AG04450 (cell line): ENCODE measurements around the gene FN3K. TPM values are rescaled to one million over a fixed set of nuclear protein-coding genes. Genes with fewer than 3 reads are reported as not detected.

Experiments
- CTCF ChIA-PET: fragments of 300-600, 350-600 bp; formaldehyde crosslinking; extraction: SDS; loops from one replicate; lab custom pipeline; 2022; ENCODE audit warnings: antibody characterized with exemption, inconsistent platforms; lab: Charles Lee
- POLR2A ChIA-PET: fragments of 350-600 bp; formaldehyde crosslinking; extraction: SDS; loops from one replicate; lab custom pipeline; 2021; ENCODE audit warnings: antibody characterized with exemption, inconsistent platforms; lab: Yijun Ruan, JAX
- DNase-seq: peaks from one replicate; pipeline ENCODE4 v3.0.0-alpha.2; 2011; ENCODE audit warnings: low read depth, low spot score
- H3K27ac ChIP-seq: one replicate; pipeline ENCODE4 v1.5.1; 2012; ENCODE audit warnings: low read depth, low read length, control low read depth
- H3K27me3 ChIP-seq: one replicate; pipeline ENCODE4 v1.6.0; 2012; ENCODE audit warnings: low read length; ENCODE audit not compliant: control insufficient read depth, insufficient read depth
- H3K4me3 ChIP-seq: 2 replicates; pipeline ENCODE4 v1.5.1; 2011; ENCODE audit warnings: mild to moderate bottlenecking, low read depth, low read length, control low read depth
- H3K9me3 ChIP-seq: 2 replicates; pipeline ENCODE4 v1.5.1; 2012; ENCODE audit warnings: low read length; ENCODE audit not compliant: control insufficient read depth, insufficient read depth
- polyA plus RNA-seq: library from polyadenylated mRNA; depleted of rRNA; stranded (reverse); fragments of >200 nt; gene quantifications from 2 replicates; pipeline ENCODE4 v1.2.3, GENCODE V29; 2011
- TF ChIP-seq, protein P1 (sequence below): IDR thresholded peaks from 2 replicates; pipeline ENCODE4 v1.5.1; 2011; ENCODE audit warnings: low read depth, low read length, control low read depth, inconsistent platforms

Gene FN3K
- polyA plus RNA-seq, 1 experiment: 1.6 TPM

DNA sequence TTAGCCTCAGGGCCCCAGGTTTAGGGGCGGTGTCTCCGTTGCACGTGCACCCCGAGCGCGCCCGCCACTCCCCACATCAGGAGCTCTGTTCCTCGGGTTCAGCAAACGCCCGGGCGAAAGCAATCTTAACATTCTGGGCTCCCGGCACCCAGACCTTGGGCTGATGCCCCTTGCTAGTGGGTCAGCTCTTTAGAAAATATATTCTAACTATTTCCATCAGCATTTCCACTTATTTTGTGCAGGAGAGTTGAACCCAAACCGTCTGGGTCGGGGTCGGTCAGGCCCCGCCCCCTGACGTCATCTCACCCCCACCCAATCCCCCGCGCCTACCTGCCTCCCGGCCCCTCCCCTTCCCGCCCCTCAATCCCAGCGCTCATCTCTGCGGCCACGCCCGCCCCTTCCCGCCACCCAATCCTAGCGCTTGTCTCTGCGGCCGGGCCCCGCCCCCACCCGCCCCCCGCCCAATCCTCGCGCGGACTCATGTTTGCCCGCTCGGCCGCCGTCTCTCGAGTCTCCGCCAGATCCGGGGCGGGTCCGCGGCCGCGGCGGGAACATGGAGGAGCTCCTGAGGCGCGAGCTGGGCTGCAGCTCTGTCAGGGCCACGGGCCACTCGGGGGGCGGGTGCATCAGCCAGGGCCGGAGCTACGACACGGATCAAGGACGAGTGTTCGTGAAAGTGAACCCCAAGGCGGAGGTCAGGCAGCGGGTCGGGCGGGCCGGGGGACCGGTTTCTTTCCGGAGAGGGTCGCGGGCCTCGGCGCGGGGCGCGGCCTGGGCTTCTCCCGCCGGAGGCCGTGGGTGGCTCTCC lies 19.0 kb upstream of the FN3K start, which contains the start of gene FN3KRP:
TSS of gene FN3KRP (plus strand) at position 504 of the 808 bp plus-strand sequence. CDS start at position 554, 50 bp downstream.
- no peaks in the 10 kb centered on the region; the same call in 1 of the 2 replicates for H3K9me3 ChIP-seq
- no peaks in the 10 kb centered on the region for H3K27me3 ChIP-seq
- TF ChIP-seq, protein P1, sequence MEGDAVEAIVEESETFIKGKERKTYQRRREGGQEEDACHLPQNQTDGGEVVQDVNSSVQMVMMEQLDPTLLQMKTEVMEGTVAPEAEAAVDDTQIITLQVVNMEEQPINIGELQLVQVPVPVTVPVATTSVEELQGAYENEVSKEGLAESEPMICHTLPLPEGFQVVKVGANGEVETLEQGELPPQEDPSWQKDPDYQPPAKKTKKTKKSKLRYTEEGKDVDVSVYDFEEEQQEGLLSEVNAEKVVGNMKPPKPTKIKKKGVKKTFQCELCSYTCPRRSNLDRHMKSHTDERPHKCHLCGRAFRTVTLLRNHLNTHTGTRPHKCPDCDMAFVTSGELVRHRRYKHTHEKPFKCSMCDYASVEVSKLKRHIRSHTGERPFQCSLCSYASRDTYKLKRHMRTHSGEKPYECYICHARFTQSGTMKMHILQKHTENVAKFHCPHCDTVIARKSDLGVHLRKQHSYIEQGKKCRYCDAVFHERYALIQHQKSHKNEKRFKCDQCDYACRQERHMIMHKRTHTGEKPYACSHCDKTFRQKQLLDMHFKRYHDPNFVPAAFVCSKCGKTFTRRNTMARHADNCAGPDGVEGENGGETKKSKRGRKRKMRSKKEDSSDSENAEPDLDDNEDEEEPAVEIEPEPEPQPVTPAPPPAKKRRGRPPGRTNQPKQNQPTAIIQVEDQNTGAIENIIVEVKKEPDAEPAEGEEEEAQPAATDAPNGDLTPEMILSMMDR: no peak
- peak; percentile 51 for DNase-seq
- ChIA-PET CTCF (interaction anchor here (0.6 kb wide), 1 partner anchor 48 kb away, joined by 3 read pairs; no protein-coding TSS in a partner anchor), POLR2A (interaction anchor here (0.6 to 1.0 kb wide), 6 partner anchors 8 to 1946 kb away, joined by 3 to 10 read pairs (median 6); no protein-coding TSS in a partner anchor)
- peak within 1 kb of the TSS; percentile 80 for H3K4me3 ChIP-seq
- H3K27ac ChIP-seq: no peak within 1 kb of the TSS

DNA sequence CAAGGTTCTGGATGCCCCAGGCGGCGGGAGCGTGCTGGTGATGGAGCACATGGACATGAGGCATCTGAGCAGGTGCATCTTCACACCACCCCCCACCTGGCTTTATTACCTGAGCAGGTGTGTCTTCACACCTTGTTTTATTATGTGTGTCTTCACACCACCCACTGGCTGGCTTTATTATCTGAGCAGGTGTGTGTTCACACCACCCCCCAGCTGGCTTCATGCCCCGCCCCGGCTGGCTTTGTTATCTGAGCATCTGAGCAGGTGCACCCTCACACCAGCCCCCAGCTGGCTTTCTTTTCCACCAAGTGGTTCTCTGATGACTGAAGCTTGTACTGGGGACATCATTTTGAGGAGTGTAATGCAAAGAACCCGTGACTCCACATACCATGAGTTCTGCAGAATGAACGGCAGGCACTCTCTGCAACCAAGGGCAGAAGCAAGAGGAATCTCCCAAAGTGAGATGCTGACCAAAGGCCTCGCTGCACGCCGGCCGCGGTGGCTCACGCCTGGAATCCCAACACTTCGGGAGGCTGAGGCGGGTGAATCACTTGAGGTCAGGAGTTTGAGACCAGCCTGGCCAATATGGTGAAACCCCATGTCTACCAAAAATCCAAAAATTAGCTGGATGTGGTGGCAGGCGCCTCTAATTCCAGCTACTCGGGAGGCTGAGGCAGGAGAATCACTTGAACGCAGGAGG lies 16.3 kb upstream of the FN3K start:
- ChIA-PET CTCF (interaction anchor here (0.7 kb wide), 1 partner anchor 52 kb away, joined by 6 read pairs; no protein-coding TSS in a partner anchor), POLR2A (no interaction called here)
- Histone ChIP-seq H3K27ac (no peak overlapping the region), H3K9me3 (no peaks in the 10 kb centered on the region; the same call in 1 of the 2 replicates), H3K27me3 (no peaks in the 10 kb centered on the region), H3K4me3 (no peak overlapping the region)
- TF ChIP-seq, protein P1: no peak
- no peak for DNase-seq

DNA sequence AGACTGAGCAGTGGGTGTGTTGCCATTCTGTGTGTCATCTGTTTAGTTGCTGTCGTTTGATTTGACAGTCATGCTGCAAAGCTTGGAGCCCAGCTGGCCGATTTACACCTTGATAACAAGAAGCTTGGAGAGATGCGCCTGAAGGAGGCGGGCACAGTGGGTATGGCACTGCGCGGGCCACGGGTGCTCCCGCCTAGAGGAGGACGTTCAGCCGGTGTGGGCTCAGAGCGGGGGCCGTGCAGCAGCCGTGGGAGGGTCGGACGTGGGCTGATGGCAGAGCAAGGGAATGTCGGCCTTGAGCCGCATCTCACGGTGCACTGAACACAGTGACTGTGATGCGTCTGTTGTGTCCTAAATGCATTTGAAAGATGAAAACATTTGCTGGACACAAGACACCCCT lies 15.2 kb upstream of the FN3K start:
- Histone ChIP-seq H3K9me3 (no peaks in the 10 kb centered on the region; the same call in 1 of the 2 replicates), H3K27me3 (no peaks in the 10 kb centered on the region), H3K4me3 (no peak overlapping the region), H3K27ac (no peak overlapping the region)
- ChIA-PET POLR2A (no interaction called here), CTCF (no interaction called here)
- TF ChIP-seq, protein P1: no peak
- no peak for DNase-seq

DNA sequence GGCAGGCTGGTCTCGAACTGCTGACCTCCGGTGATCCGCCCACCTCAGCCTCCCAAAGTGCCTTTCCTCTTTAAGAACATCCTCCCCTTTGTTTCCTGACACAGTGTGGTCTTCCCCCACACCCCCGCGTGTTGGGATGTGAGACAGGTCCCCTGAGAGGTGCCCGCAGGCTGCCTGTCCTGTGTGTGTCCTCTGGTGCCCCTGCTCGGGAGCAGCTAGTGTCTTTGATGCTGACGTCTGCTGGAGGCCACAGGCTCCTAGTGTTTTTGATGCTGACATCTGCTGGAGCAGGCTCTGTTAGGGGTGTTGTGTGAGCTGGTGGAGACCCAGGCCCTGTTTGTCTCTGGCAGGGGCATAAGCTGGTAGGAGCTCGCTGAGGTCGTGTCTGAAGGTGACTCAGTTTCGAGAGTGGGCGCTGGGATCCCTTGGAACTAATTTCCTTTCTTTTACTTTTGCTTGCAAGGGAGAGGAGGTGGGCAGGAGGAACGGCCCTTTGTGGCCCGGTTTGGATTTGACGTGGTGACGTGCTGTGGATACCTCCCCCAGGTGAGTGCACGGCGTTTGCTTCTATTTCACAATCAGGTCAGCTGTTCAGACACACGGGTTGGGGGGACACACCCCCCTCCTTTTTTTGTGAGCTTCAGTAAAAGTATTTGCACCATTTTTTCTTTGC lies 12.9 kb upstream of the FN3K start:
- no peak for DNase-seq

More for the DNA sequence above, 12.9 kb upstream of the FN3K start:
- ChIA-PET POLR2A (no interaction called here), CTCF (no interaction called here)
- Histone ChIP-seq H3K4me3 (no peak overlapping the region), H3K9me3 (no peaks in the 10 kb centered on the region; the same call in 1 of the 2 replicates), H3K27me3 (no peaks in the 10 kb centered on the region), H3K27ac (no peak overlapping the region)
- TF ChIP-seq, protein P1: no peak
